Activated CD8-positive, alpha-beta memory T cell treated with anti-CD3 and anti-CD28 coated beads, Interleukin-2, amount 50 U/mL, for 1 hour (primary cell): ENCODE results near the gene FAM222A.
A peak's percentile ranks its signal among the peaks of the same experiment; 100 is the strongest.

Experiments used
- DNase-seq: peaks from one replicate; pipeline ENCODE4 v3.0.0-alpha.2; 2020; ENCODE audit errors: extremely low read depth

Gene FAM222A

DNA sequence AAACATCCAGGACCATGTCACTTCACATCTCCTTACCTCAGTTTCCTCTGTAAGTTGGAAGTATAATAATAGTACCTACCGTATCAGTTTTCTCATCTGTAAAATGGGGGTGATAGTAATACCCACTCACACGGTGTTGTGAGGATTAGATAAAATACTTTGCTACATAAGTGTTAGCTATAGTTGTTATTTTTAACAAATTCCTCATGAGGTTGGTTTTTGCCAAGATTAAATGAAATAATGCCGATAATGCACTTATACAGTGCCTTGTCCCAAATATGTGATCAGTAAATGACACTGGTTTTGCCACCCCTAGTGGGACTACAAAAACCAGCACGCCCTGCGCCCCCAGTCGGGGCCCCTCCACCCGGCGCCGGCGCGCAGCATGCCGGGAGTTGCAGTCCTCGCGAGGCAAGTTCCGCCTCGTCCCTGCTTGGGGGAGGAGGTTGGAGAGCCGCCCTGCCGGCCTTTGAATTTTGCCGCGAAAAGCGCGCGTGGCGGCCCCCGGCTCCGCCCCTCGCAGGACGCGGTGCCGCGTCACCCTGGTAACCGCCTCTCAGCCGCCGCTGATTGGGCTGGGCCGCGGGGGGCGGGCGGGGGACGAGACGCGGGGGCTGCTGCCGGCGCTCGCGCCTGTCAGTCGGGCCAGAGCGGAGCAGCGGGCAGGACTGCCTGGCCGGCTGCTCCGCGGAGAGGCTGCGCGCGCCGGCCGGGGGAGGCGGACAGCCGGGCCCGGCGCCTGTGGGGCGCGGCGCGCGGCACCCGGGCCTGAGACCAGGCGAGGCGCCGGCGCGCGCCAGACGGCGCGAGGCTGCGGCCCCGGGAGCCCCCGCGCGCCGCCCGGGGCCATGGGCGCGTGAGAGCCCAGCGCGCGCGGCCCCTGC, at the start of gene FAM222A:
Gene FAM222A, plus strand, starts transcription at position 639 of the 884 bp plus-strand sequence. CDS start 30,322 bp downstream, outside the sequence.
- peak; percentile 88 for DNase-seq

- no peak for DNase-seq
Measured at GRCh38 chr12:109664402-109664801, 49.2 kb upstream of the FAM222A start.

GRCh38 chr12:109666068-109666467, 47.6 kb upstream of the FAM222A start:
- no peak for DNase-seq

GRCh38 chr12:109670731-109671130, 42.9 kb upstream of the FAM222A start:
- no peak for DNase-seq

DNA sequence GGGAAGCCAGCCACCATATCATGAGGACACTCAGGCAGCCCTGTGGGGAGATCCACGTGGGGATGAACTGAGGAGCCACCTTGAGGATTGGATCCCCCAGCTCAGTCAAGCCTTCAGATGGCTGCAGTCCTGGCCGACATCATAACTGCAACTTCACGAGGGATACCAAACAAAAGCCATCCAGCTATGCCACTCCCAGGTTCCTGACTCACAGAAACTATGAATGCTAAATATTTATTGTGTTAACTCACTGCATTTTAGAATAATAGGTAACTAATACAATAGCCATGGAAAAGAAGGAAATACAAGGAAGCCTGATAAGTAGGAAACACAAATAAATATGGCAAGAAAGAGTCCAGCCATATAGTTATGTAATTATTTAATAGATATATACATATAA, 42.1 kb upstream of the FAM222A start:
- no peak for DNase-seq

- no peak for DNase-seq
Measured at GRCh38 chr12:109673379-109673778, 40.2 kb upstream of the FAM222A start.

DNA sequence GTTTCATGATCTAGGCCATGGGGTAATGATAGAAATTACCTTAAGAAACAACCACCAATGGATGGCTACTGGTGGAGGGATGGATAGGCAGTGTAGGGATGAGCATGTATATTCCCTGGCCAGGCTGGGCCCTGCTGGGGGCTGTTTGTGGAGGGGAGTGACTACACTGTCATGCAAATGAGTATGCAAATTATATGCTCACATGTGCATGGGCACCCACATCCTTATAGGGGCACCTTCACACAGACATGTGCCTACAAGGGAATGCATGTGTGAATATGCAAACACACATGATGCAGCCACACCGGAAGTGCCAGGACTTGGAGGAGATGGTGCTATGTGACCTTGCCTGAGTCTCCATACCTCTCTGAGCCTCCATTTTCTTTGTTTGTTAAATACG, 39.7 kb upstream of the FAM222A start:
- DNase-seq, result no peak

DNA sequence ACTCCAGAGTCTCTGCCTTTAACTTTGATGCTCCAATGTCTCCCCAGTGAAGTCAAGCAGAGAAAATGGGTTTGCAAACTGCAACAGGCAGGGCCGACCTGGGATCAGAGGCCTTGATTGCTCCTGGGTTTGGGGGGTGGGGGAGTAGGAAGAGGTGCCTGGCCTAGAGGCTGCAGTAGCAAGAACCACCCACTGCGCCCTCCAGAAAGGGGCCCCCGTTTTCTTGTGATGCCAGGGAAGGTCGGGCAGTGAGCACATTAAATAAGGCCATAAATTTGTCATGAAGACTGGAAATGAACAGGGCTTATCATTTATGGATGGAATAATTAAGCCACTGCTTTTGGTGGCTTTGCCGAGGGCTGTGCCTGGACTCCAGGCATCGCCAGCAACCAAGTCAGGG, 38.2 kb upstream of the FAM222A start:
- DNase-seq, result no peak

DNA sequence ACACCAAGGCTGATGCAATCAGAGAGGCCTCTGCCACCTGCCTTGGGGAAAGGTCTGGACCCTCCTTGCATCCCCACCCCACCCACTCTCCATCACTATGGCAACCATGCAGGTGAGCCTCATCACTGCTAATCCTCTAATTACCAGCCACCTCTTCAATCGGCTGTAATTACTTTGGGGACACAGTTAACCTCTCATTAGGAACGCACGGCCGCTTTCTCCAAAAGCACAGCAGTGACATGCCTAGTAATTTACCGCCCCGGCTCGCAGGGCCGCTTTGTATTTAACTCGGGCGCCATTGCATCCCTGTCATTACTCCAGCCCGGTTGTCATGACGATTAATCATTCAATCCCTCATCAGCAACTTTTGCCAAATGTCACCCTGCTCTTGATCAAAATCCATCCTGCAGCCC, 36.3 kb upstream of the FAM222A start:
- no peak for DNase-seq

- no peak for DNase-seq
Measured at GRCh38 chr12:109678719-109679118, 34.9 kb upstream of the FAM222A start.

DNA sequence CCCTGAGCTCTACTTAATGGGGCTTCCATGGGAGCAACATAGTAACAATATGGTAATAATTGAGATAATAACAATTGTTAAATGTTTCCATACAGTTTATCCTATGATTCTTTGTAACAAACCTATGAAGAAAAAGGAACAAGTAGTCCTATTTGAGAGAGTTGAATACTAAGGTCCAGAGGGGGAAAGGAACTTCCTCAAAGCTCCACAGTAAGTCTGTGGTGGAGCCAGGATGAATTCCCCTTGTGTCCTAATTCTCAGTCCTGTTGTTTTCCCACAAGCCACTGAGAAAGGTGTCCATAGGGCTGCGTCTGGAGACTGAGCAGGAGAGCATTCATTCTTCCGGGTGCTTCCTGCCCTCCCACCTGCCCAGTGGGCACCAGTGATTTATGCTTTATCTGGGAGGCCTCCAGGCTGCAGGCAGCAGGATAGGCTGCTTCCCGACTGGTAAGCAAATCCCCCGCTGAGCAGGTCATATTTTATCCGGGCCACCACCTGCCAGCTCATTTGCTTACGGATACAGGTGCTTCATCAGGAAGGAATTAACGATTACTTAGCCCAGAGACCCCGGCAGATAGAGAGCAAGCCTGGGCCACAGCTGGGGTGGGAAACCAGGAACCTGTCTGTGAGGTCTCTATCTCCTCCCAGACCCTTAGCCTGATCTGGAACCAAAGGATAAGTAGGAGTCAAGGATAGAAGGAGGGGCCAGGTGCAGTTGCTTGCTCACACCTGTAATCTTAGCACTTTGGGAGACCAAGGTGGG, 33.9 kb upstream of the FAM222A start:
- no peak for DNase-seq

DNA sequence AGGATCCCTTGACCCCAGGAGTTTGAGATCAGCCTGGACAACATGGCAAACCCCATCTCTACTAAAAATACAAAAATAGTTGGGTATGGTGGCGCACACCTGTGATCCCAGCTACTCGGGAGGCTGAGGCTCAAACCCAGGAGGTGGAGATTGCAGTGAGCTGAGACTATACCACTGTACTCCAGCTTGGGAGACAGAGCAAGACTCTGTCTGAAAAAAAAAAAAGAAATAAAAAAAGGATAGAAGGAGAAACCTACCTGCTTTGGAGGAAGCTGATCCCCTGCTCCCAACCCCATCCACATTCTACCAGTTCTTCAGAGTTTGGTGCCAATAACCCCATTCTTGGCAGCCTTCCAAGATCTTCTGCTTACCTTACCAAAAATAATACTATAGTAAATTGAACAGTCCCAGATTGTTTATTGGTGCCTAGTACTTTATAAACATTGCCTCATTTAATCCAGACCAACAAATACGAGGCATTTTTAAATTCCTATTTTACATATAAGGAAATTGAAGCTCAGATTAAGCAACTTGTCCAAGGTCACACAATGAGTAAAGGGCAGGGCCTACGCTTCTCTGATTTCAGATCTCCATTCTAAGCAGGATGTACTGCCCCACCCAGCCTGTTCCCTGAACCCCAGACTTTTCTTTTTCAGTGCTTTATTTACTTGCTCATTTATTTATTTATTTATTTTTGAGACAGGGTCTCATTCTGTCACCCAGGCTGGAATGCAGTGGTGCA, 33.2 kb upstream of the FAM222A start:
- no peak for DNase-seq

GRCh38 chr12:109681986-109682707, 31.5 kb upstream of the FAM222A start:
- no peak for DNase-seq

DNA sequence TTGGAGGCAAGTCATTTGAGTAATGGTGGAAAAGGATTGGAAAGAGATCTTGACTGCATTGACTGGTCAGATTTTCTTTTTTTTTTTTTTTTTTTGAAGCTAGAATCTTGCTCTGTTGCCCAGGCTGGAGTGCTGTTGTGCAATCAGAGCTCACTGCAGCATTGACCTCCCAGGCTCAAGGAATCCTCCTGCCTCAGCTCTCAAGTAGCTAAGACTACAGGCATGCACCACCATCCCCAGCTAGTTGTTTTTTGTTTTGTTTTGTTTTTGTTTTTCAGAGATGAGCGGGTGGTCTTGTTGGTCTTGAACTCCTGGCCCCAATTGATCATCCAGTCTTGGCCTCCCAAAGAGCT, 30.9 kb upstream of the FAM222A start:
- DNase-seq, result no peak

DNA sequence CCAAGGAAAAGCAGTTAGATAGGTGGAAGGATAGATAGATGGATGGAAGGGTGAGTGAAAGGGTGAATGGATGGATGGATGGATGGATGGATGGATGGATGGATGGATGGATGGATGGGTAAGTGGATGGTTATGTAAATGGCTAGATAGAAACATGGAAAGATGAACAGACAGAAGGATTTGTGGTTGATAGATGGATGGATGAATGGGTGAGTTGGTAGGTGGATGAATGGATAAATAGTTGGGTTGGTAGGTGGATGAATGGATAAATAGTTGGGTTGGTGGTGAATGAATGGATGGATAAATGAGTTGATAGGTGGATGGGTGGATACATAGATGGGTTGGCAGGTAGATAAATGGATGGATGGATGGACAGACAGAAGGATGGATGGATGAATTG, 30.3 kb upstream of the FAM222A start:
- no peak for DNase-seq

DNA sequence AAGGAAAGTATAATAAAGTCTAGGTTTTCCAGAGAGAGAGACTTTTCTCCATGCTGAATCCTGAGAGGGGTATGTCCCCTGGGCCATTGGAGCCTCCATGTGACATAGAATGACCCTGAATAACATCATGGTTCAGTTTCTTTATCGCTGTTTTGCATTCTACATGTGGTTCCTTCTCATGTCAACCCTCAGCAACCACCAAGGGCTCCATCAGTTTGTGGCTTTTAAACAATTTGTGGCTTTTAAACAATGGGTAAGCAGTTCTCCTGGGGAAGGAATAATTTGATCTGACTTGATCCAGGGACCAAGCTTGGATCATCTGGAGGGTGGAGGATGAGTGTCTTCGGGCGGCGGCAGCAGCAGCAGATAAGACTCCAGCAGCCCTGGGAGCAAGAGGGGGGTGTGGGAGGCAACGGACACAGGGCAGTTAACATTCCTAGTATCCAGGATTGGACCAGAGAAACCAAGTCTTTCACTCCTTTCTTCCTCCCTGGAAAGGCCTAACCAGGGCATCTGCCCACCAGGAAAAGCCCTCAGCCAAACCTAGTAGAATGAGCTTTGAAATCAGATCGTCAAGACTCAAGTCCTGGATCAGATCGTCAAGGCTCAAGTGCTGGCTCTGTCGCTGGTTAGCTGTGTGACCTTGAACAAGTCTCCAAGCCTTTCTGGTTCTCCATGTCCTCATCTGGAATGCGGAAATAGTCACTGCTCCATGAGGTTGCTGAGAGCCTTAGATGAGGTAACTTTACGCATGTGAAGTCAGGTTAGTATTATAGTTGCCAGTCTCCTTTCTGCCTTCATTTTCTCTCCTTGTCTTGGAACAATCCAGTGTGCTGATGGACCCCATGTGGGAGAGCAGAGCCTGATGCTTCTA, 27.8 kb upstream of the FAM222A start:
- no peak for DNase-seq

DNA sequence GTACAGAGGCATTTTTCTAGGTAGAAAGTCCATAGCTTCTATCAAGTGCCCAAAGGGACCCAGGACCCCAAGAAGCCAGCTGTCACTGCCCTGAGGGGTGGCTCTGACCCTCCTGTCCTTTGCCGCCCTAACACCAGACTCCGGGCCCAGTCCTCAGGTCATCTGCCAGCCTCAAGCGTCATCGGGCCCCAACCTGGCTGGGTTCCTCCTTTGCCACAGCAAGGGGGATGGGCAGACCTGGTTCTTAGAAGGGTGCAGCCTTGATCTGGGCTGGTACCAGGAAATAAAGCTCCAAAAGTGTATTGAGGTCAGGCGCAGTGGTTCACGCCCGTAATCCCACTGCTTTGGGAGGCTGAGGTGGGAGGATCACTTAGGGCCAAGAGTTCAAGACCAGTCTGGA, 27.1 kb upstream of the FAM222A start:
- no peak for DNase-seq

DNA sequence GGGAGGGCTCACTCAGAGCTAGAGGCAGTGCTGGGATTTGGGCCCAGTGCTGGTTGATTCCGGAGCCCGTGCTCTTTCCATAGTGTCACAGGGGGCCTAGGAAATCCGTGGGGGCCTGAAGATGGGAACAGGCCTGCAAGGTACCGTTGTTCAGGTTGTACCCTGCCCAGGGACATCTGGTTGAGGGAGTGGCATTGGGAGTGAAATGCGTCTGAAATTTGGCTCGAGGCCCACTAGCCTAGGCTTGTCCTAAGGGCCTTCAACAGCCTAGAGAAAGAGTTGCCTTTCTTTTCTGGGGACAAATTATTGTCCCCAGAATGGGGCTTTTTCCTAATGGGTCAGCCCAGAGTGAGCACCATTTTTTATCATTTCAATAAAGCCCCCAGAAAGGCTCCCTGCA, 26.4 kb upstream of the FAM222A start:
- no peak for DNase-seq

GRCh38 chr12:109689426-109689825, 24.2 kb upstream of the FAM222A start:
- DNase-seq, result no peak

GRCh38 chr12:109693160-109693559, 20.5 kb upstream of the FAM222A start:
- no peak for DNase-seq
